Endometrial microvascular endothelial cells (primary cell): ENCODE measurements around the gene APP. TPM values are rescaled to one million over a fixed set of nuclear protein-coding genes. Genes with fewer than 3 reads are reported as not detected.

ENCODE experiments used
- in situ Hi-C: cut with HindIII; loops from 2 replicates; pipeline ENCODE4 v1.10.0; 2017; ENCODE audit warnings: low sequenced_read_pairs, low pct_unique_long_range_greater_than_20kb; ENCODE audit errors: inconsistent ontology term
- total RNA-seq: library from RNA; depleted of rRNA; stranded (reverse); fragments of >200 nt; gene quantifications from one replicate; pipeline ENCODE4 v1.2.3, GENCODE V29; 2015; ENCODE audit errors: inconsistent ontology term

APP gene
- total RNA-seq, 1 donor from 2014 or later: 810 TPM

DNA sequence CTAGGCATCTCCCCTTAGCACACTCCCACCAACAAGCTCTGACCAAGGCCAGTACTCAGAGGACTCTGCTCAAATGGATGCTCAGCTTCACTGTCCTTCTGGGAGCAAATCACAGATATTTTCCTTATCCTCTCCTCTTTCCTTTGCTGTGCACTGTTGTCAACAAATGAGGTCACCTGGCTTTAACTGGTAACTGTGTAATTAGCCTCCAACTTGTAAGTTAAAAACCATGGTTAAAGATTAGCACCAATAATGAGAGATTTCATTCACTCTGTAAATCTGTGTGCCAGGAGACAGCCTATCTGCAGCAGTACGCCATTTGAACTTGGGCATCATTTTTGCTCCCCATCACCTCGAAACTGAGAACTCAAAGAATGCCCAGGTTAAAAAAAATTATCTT is 286.3 kb downstream of the APP start:
- in situ Hi-C loops: loop anchor here (25.0 kb wide), 1 partner anchor 278 kb away; the partner anchor contains the start of gene APP

DNA sequence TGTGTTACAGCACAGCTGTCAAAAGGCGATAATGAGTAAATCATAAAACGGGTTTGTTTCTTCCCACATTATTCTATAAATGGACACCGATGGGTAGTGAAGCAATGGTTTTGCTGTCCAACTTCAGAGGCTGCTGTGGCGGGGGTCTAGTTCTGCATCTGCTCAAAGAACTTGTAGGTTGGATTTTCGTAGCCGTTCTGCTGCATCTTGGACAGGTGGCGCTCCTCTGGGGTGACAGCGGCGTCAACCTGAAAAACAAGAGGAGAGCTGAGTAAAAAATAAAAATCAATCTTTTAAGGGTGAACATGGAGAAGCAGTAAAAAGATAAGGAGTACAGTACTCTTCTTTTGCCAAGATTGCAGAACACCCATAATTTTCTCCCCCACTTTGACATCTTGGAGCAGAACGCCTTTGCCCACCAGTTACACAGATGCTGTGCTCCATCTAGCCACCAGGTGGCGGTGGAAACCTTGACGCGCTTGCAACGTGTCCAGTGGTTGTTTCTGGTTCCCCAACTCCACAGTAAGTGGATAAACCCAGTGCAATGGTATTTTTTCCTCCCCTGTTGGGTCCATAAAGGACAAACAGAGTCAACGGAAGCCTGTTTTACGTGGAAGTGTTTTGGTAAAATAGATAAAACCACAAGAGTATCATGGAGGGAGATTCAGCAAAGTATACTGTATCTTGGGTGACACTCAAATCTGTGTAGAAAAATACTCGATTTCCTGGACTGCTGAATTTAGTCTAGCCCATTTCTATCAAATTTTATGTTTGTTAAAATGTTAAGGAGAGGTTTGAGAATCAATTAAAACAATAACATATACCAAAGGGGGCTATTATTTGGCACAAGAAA is 288.8 kb downstream of the APP start:
- in situ Hi-C loops: loop anchor here (25.0 kb wide), 1 partner anchor 281 kb away; the partner anchor contains the start of gene APP

DNA sequence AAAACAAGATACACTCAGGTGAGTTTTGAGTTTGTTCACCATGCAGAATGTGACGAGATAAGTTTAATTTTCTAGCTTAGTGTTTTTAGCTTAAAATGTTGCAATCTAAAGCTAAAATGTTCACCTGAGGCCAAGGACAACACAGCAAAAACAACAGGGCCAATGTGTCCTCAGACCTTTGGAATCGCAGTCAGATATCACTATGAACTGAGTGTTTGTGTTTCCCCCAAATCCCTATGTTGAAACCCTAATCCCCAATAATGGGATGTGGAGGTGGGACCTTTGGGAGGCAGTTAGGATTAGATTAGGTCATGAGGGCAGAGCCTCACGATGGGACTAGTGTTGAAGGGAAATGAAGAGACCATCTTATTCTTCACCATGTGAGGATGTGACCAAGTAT is 291.4 kb downstream of the APP start:
- in situ Hi-C loops: loop anchor here (25.0 kb wide), 1 partner anchor 283 kb away; the partner anchor contains the start of gene APP

DNA sequence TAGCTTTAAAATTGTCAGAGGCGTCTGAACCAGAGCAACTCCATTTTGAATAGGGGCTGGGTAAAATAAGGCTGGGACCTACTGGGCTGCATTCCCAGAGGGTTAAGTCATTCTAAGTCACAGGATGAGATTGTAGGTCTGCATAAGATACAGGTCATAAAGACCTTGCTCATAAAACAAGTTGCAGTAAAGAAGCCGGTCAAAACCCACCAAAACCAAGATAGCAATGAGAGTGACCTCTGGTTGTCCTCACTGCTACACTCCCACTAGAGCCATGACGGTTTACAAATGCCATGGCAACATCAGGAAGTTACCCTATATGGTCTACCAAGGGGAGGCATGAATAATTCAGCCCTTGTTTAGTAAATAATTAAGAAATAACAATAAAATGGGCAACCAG is 292.2 kb downstream of the APP start:
- in situ Hi-C loops: loop anchor here (25.0 kb wide), 1 partner anchor 284 kb away; the partner anchor contains the start of gene APP

DNA sequence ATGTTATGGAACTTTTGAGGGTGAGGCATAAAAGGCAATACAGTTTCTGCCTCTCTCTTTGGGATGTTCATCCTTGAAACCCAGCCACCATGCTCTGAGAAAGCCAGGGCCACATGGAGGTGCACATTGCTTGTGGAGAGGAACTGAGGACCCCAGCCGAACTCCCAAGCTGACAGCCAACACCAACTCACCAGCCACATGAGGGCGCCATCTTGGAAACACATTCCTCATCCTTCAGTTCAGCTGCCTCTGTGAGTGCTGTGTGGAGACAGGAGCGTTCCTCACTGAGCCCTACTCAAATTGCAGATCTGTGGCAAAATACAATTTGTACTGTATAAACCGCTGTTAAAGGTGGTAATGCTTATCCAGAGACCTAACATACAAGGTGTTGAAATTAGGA is 298.3 kb downstream of the APP start:
- in situ Hi-C loops: no loop called here

DNA sequence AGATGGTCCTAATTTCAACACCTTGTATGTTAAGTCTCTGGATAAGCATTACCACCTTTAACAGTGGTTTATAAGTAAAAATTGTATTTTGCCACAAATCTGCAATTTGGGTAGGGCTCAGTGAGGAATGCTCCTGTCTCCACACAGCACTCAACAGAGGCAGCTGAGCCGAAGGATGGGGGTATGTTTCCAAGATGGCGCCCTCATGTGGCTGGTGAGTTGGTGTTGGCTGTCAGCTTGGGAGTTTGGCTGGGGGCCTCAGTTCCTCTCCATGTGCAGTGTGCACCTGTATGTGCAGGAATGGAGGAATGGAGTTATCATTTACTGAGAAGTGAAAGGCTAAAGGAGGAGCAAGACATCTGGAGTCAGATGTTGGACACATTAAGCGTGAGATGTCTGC is 299.0 kb downstream of the APP start:
- in situ Hi-C loops: no loop called here

DNA sequence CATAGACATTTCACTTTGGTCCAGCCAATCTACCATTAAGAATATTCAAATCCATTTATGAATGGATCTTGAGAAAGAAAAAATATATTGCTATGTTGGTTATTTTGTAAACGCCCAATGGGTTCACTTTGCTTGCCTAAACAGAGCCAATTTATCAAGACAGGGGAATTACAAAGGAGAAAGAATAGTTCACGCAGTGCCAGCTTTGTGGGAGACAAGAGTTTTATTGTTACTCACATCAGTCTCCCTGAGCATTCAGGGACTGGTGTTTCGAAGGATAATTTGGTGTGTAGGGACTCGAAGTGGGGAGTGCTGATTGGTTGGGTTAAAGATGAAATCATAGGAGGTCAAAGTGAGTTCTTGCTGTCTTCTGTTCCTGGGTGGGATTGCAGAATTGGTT is 300.5 kb downstream of the APP start:
- in situ Hi-C loops: no loop called here

DNA sequence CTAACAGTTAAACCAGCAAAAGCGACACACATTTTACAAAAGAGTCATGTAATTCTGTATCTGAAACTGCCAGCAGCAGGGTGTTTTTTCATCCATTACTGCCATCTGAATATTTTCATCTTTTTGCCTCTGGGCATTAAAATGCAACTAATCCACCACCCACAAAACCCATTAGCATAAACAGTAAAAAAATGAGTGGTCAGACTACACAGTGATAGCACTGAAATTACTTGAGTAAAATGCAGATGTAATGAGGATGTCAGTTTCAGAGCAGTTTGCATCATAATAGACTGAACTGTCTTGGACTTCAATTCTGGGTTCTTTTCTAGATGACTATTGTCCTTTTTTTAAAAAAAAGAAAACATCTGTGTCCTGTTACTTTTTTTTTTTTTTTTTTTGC is 303.5 kb downstream of the APP start:
- in situ Hi-C loops: no loop called here

DNA sequence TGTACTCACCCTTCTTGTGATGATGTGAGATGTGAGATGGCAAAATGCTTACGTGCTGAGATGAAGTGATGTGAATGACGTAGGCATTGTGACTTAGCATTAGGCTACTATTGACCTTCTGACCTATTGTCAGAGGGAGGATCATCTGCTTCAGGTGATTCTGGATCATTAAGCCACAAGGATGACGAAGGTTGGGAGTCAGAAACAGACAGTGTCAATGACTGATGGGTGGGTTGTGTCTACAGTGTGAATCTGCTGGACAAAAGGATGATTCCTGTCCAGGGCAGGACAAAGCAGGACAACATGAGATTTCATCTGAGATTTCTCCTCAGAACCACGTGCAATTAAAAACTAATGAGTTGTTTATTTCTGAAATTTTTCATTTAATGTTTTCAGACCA is 306.8 kb downstream of the APP start:
- in situ Hi-C loops: no loop called here

DNA sequence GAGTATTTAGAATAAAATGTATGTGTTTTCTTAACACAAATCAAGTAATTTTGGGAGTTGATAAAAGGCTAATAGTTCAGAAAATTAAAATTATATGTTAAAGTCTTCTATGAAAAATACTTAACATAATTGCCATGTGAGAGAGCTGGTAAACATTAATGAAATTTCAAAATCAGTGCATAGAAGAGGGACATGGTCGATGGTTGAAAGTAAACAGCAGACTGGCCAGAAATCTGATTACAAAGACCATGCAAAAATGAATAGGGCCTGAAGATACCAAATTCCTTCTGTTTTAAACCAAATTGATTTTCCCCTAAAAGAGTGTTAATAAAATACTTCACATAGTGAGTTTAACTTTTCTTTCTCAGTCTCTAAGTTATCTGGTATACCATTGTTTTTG is 307.5 kb downstream of the APP start:
- in situ Hi-C loops: no loop called here

DNA sequence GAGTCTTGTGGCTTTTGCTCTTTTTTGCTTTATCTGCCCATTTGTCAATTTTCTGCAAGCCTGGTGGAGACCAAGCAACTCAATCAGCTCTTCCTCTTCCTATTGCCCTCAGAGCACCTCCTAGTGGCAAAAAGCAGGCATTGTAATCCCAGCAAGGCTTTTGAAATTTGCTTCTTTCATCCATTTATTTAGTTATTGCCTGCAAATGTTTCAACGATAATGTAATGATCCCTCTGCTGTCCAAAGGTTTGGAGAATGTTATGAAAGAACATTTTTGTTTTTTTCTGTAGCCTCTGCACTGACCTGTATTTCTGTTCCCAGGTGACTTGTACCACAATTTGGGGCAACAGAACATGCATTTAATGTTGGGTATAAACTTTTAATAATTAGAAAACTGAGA is 308.0 kb downstream of the APP start:
- in situ Hi-C loops: no loop called here

DNA sequence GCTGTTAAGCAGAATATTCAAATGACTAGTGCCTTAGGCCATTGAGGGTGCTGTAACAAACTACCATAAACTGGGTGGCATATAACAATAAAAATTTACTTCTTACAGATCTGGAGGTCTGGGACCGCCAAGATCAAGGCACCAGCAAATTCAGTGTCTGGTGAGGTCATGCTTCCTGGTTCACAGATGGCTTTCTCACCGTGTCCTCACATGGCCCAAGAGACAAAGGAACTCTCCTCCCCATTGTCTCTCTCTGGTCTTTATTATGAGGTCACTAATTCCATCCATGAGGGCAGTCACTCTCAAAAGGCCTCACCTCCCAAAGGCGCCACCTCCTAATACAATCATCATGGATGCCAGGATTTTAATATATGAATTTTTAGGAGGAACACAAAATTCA is 308.5 kb downstream of the APP start:
- in situ Hi-C loops: no loop called here

DNA sequence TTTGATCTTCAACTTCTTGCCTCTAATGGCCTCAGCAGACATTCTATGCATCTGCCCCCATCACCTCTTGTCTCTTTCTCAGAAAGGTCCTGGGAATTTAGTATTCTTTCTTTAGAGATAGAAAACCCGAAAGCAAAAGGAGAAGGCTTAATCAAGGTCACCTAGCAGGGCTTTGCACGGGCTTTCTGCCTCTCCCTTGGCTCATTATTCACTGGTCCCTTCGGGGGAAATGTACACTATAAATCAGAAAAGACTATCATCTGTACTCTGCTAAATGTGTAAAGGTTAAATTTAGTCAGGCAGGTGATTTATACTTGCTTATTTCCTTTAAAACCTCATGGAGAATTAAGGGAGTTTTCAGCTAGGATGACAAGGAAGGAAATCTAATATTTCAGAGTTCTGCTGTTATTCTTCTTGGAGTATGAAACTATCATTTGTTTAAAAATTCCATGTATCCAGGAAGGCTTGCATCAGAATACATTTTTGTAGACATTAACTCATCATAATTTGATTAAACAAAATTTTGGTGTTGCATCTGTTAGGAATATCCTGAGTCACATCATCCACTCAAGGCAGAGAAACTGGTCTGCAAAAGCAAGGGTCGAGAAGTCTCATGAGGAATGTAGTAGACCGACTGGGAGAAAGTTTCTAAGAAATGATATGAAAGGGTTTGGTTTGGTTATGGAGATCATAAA is 311.2 kb downstream of the APP start:
- in situ Hi-C loops: no loop called here

DNA sequence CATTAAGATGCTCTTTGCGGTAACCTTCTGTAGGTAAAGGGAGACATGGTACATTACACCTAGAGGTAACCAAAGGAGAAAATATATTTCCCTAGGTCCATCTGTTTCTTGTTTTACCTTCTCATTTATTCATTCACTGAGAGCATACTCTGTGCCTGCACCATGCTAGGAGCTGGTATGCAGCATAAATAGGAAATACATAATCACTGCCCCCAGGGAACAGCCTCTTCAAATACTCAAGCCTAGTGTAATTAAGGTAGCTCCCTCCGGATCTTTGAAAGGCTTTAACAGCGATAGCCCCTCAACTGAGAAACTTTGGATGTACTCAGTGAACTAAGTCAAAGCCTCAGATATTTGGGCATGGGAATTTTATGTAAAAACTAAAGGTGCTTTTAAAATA is 312.2 kb downstream of the APP start:
- in situ Hi-C loops: no loop called here

DNA sequence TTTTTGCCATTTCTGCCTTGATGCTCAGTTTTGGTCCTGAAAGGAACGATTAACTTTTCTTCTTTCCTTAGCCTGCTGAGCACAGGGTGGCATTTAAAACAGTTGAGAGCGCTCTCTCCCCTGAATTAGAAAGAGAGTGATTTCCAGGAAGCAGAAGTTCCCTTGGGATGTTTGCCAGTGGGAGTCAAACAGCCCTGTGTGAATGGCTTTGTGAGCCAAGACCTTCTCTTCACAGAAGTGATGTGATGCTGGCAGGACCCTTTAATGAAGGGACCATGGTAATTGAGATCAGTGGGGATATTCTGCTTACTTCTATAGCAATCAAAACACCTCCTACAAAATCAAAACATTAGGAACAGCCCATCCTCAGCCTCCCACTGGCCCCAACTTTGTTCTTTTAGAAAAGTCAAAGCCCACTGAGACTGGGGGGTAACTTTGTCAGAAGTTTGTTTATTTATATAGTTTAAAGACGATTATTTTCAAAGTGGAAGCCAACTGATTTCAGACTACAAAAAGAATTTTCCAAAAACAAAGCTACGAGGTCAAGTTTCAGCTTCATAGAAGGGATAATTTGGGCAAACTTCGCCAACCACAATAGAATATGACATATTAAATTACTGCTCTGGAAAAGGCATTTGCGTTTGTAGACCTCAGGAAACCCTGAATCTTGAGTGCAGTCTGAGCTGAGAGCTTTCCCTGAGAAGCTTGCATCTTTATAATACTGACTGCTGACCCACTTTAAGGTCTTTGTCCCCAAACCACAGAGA is 313.1 kb downstream of the APP start:
- in situ Hi-C loops: no loop called here

DNA sequence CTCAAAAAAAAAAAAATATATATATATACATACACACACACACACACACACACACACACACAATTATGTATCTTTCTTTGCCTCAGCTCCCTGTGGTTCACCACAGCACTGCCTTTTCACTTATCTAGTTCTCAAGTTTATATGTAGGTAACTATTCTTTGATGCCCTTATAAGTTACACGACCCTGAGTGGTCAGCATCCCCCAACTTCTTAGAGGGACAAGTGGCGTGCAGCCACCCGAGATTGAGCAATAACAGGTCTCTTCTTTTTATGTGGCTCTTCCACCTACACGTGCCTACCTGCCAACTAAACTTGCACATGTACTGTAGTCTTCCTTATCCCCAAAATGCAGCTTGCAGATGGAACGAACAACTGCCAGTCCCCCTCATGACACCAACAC is 315.0 kb downstream of the APP start:
- in situ Hi-C loops: no loop called here

DNA sequence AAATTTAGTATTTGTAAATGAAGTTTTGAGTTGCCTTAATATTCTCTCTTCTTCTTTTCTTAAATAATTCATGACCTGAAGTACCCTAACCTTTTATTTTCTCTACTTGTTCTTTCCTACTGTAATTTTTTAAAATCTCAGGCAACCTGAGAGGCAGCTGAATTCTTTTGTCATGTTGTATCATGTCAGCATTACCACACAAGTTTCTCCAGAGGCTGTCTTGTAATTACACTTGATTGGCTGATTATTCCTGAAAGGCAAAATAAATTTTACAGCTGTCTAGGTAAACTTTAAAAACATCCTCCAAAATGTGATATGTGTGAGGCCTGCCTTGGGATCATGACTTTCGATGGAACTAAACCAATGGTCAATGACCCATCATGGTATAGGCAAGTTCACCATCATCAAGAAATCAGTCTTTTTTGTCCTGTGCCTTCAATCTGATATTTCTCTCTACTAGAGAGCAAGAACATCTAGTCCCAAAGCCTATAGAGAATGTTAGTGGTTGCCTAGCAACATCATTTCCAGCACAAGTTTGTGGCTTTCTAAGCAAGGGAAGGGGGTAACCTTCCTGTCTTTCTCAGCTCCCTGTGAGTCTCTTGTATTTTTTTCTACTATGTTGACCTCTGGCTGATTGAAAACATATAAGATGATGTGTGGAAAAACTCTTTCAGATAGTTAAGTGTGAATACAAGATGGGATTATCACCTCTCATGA is 320.3 kb downstream of the APP start:
- in situ Hi-C loops: no loop called here

DNA sequence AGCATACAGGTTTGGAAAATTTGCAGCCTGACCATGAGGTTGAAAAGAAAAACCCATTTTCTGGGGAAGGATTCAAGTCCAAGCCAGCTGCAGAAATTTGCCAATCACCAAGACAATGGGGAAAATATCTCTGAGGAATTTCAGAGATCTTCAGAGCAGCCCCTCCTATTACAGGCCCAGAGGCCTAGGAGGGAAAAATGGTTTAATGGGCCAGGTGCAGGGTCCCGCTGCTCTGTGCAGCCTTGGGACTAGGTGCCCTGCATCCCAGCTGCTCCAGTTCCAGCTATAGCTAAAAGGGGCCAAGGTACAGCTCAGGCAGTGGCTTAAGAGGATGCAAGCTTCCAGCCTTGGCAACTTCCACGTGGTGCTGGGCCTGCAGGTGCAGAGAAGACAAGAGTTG is 322.3 kb downstream of the APP start:
- in situ Hi-C loops: no loop called here

DNA sequence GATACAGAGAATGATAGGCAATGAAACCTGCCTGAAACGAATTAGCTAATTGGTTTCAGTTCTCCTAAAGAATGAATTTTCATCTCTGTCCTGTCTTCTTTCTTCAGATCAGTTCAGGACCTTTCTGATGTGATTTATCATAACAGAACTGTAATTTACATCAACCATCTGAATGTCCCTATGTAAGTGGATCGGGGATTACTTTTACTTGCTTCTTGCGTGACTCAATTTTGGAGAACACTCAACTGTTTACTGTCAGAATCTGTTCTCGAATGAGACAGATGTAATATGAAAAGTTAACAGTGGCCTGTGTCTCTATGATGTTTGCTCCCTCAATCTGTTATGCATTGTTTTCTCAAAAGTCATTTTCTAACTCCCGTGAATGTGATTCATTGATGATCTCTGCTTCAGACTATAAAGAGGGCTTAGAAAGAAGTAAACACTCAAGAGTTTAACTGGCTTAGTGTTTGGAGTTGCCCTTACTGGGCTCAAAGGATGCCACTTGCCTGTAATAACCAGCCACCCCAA is 324.8 kb downstream of the APP start:
- in situ Hi-C loops: no loop called here
